ENCODE results near the gene CYP39A1.

GRCh38 chr6:46565531-46565930, 87.1 kb downstream of the CYP39A1 start:
- TF ChIP-seq EZH2 (IDR thresholded peaks at IDR 0.05; ENCODE audit: borderline replicate concordance, low read depth, low read length, poor library complexity, severe bottlenecking) (no peak), CTCF (conservative IDR thresholded peaks at IDR 0.05; ENCODE audit: low read depth, low read length) (no peak)
